SK-N-SH (cell line): ENCODE measurements around the gene TTC39C. TPM values are rescaled to one million over a fixed set of nuclear protein-coding genes. Genes with fewer than 3 reads are reported as not detected.

Experiments
- CTCF ChIA-PET: fragments of 300-600, 350-600 bp; formaldehyde crosslinking; extraction: SDS; loops from one replicate; lab custom pipeline; 2021; lab: Yijun Ruan, JAX
- POLR2A ChIA-PET: fragments of 350-600 bp; sonication (Branson Sonifier 250); formaldehyde crosslinking; extraction: SDS; loops from one replicate; lab custom pipeline; 2020; ENCODE audit warnings: antibody characterized with exemption, inconsistent platforms; lab: Yijun Ruan, JAX
- DNase-seq: peaks from one replicate; pipeline ENCODE4 v3.0.0; 2012
- H2AFZ ChIP-seq: fragments of 200-600 bp; sonication (generic); 2 replicates; pipeline ENCODE4 v1.8.1; 2016; ENCODE audit warnings: antibody characterized with exemption, mild to moderate bottlenecking, low read depth
- H3F3A ChIP-seq: fragments of 200-600 bp; sonication (generic); replicated peaks from 2 replicates; pipeline ENCODE3; 2016; ENCODE audit warnings: antibody characterized with exemption, mild to moderate bottlenecking; ENCODE audit not compliant: insufficient read depth
- H3K27ac ChIP-seq, 2 experiments: fragments of 200-500 bp in 1 of 2; fragments of 200-600 bp in 1 of 2; sonication (Bioruptor generic) in 1 of 2; sonication (generic), shearing (Covaris generic) in 1 of 2; 2 replicates each; pipeline versions ENCODE4 v1.5.1 to v1.6.1; 2014 to 2016; ENCODE audit warnings: low read depth in 2 of 2, inconsistent platforms in 1 of 2, low read length in 1 of 2, mild to moderate bottlenecking in 1 of 2, mixed read lengths in 1 of 2
- H3K27me3 ChIP-seq: fragments of 200-600 bp; sonication (generic), shearing (Covaris generic); 2 replicates; pipeline ENCODE4 v1.6.1; 2016; ENCODE audit warnings: mixed run types; ENCODE audit not compliant: insufficient read depth
- H3K36me3 ChIP-seq, 2 experiments: fragments of 200-500 bp in 1 of 2; fragments of 200-600 bp in 1 of 2; sonication (Bioruptor generic) in 1 of 2; sonication (generic) in 1 of 2; replicated peaks in 1 of 2; 2 replicates each; pipeline versions ENCODE3 to v1.5.1; 2014 to 2016; ENCODE audit warnings: low read length in 1 of 2, mild to moderate bottlenecking in 1 of 2; ENCODE audit not compliant: insufficient read depth in 2 of 2, control insufficient read depth in 1 of 2
- H3K4me1 ChIP-seq, 2 experiments: fragments of 200-500 bp in 1 of 2; fragments of 200-600 bp in 1 of 2; sonication (Bioruptor generic) in 1 of 2; sonication (generic), shearing (Covaris generic) in 1 of 2; 2 replicates each; pipeline versions ENCODE4 v1.5.1 to v1.6.1; 2014 to 2016; ENCODE audit warnings: low read depth in 1 of 2, low read length in 1 of 2, mixed run types in 1 of 2; ENCODE audit not compliant: insufficient read depth in 2 of 2, control insufficient read depth in 1 of 2
- H3K4me2 ChIP-seq: fragments of 200-600 bp; sonication (generic), shearing (Covaris generic); 2 replicates; pipeline ENCODE4 v1.6.1; 2017; ENCODE audit warnings: mixed run types
- H3K4me3 ChIP-seq, 2 experiments: fragments of 200-500 bp in 1 of 2; fragments of 200-600 bp in 1 of 2; sonication (Bioruptor generic) in 1 of 2; sonication (generic), shearing (Covaris generic) in 1 of 2; 2 replicates each; pipeline versions ENCODE4 v1.5.1 to v1.8.1; 2014 to 2016; ENCODE audit warnings: low read depth in 2 of 2, inconsistent platforms in 1 of 2, low read length in 1 of 2, mild to moderate bottlenecking in 1 of 2, mixed read lengths in 1 of 2, moderate library complexity in 1 of 2
- H3K79me2 ChIP-seq: fragments of 200-600 bp; sonication (generic); 2 replicates; pipeline ENCODE4 v1.8.1; 2017; ENCODE audit warnings: mild to moderate bottlenecking; ENCODE audit not compliant: insufficient read depth
- H3K9ac ChIP-seq: fragments of 200-600 bp; sonication (generic); 2 replicates; pipeline ENCODE4 v1.6.1; 2017; ENCODE audit warnings: mixed run types
- H3K9me2 ChIP-seq: fragments of 200-600 bp; sonication (generic); 2 replicates; pipeline ENCODE4 v1.6.1; 2017; ENCODE audit warnings: mixed run types
- H3K9me3 ChIP-seq: fragments of 200-600 bp; sonication (generic); 2 replicates; pipeline ENCODE4 v1.6.1; 2017; ENCODE audit warnings: mixed run types, mild to moderate bottlenecking, moderate library complexity
- H4K20me1 ChIP-seq: fragments of 200-600 bp; sonication (generic); 2 replicates; pipeline ENCODE4 v1.6.1; 2017; ENCODE audit warnings: mild to moderate bottlenecking, mixed run types; ENCODE audit not compliant: insufficient read depth
- CHD2 ChIP-seq: fragments of 150-350 bp; IDR thresholded peaks from 2 replicates; pipeline ENCODE4 v1.6.1; 2018; ENCODE audit warnings: low read length; ENCODE audit not compliant: partially characterized antibody
- ELF1 ChIP-seq: IDR thresholded peaks from 2 replicates; pipeline ENCODE4 v1.4.0; 2012
- EP300 ChIP-seq, 2 experiments: IDR thresholded peaks; 2 replicates each; pipeline versions ENCODE4 v1.4.0 to v1.6.1; 2012; ENCODE audit warnings: borderline replicate concordance in 1 of 2, low read depth in 1 of 2, low read length in 1 of 2
- EZH2phosphoT487 ChIP-seq: fragments of 200-600 bp; sonication (generic); IDR thresholded peaks from 2 replicates; pipeline ENCODE4 v1.6.1; 2017; ENCODE audit warnings: low read depth, mixed run types, mild to moderate bottlenecking, antibody characterized with exemption, moderate library complexity, borderline replicate concordance
- FOXJ3 ChIP-seq: sonication (generic); formaldehyde crosslinking; IDR thresholded peaks from 2 replicates; pipeline ENCODE4 v1.5.1; 2020; ENCODE audit warnings: mild to moderate bottlenecking, missing genetic modification reagents
- FOXM1 ChIP-seq: IDR thresholded peaks from 2 replicates; pipeline ENCODE4 v1.4.0; 2012; ENCODE audit warnings: low read depth, mild to moderate bottlenecking
- GABPA ChIP-seq: IDR thresholded peaks from 2 replicates; pipeline ENCODE4 v1.4.0; 2012; ENCODE audit warnings: low read depth, mild to moderate bottlenecking
- JUND ChIP-seq: IDR thresholded peaks from 2 replicates; pipeline ENCODE4 v1.4.0; 2012
- MEF2A ChIP-seq: IDR thresholded peaks from 2 replicates; pipeline ENCODE4 v1.4.0; 2012; ENCODE audit warnings: low read depth, borderline replicate concordance
- NFIC ChIP-seq: IDR thresholded peaks from 2 replicates; pipeline ENCODE4 v1.4.0; 2012; ENCODE audit warnings: borderline replicate concordance
- NRF1 ChIP-seq: IDR thresholded peaks from 2 replicates; pipeline ENCODE4 v1.6.1; 2012; ENCODE audit warnings: low read depth, mild to moderate bottlenecking, low read length
- POLR2AphosphoS5 ChIP-seq: IDR thresholded peaks from 2 replicates; pipeline ENCODE4 v1.6.1; 2012; ENCODE audit warnings: low read depth, low read length
- RAD21 ChIP-seq: IDR thresholded peaks from 2 replicates; pipeline ENCODE4 v1.6.1; 2012; ENCODE audit warnings: mild to moderate bottlenecking, low read length
- RCOR1 ChIP-seq: fragments of 150-350 bp; IDR thresholded peaks from 2 replicates; pipeline ENCODE4 v1.6.1; 2017; ENCODE audit warnings: antibody characterized with exemption, low read length
- RFX5 ChIP-seq: IDR thresholded peaks from 2 replicates; pipeline ENCODE4 v1.6.1; 2012; ENCODE audit warnings: mild to moderate bottlenecking, improper control_type of control experiment, low read length
- TAF1 ChIP-seq: IDR thresholded peaks from 2 replicates; pipeline ENCODE4 v1.6.1; 2012; ENCODE audit warnings: low read depth, mild to moderate bottlenecking, low read length, moderate library complexity, borderline replicate concordance
- TEAD4 ChIP-seq: IDR thresholded peaks from 2 replicates; pipeline ENCODE4 v1.4.0; 2012; ENCODE audit warnings: mild to moderate bottlenecking, borderline replicate concordance; ENCODE audit not compliant: insufficient read depth
- YY1 ChIP-seq: IDR thresholded peaks from 2 replicates; pipeline ENCODE4 v1.4.0; 2012; ENCODE audit warnings: low read depth, mild to moderate bottlenecking
- WGBS: methylation state at CpG from one replicate; pipeline ENCODE4 v1.1.6; 2017; ENCODE audit warnings: low lambda C conversion rate; 5-methylcytosine and 5-hydroxymethylcytosine counted together
- polyA plus RNA-seq, 3 experiments: library from polyadenylated mRNA; depleted of rRNA; stranded (reverse); fragments of >200 nt; gene quantifications; 2 replicates each; pipeline ENCODE4 v1.2.3, GENCODE V29; 2012
- TF ChIP-seq, protein P1 (sequence below): IDR thresholded peaks from 2 replicates; pipeline ENCODE4; 2012
- TF ChIP-seq, protein P2 (sequence below): fragments of 150-350 bp; IDR thresholded peaks from 2 replicates; pipeline ENCODE4 v1.6.1; 2017; ENCODE audit warnings: antibody characterized with exemption, low read length, low read depth, borderline replicate concordance
- TF ChIP-seq, protein P3 (sequence below): fragments of 150-350 bp; IDR thresholded peaks from 2 replicates; pipeline ENCODE4 v1.6.1; 2016; ENCODE audit warnings: mild to moderate bottlenecking, low read depth, low read length

Gene TTC39C
- polyA plus RNA-seq, 1 of the 3 experiments (the other 2 are of a cell fraction) = 8.6 TPM

DNA sequence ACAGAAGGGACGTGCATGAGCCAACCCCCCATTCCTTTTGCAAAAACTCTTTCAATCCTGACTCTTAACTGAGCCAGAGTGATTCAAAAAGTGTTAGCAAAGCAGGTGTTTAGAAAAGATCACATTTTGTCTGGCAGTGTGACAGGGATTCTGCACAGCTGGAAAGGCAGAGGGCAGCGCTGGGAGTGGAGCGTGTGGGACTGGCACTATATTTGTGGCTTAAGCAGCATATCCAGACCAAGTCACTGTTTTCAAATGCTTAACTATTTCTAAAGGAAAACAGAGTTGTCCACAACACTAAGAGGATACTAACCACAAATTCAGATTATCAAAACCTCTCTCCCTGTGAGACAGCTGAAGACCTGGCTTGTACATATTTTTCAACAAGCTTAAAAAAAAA, 143.3 kb downstream of the TTC39C start:
- no peak for DNase-seq
- Histone ChIP-seq H3K9ac (no peak overlapping the region), H3K9me2 (no peaks in the 10 kb centered on the region), H3K27me3 (no peaks in the 10 kb centered on the region), H2AFZ (no peak overlapping the region), H3K9me3 (no peaks in the 10 kb centered on the region), H3K4me2 (no peak overlapping the region), H3K27ac (no peak overlapping the region), H3K36me3 (peaks cover 32 to 54% of the 10 kb centered on the region in 2 experiments), H3K79me2 (no peaks in the 10 kb centered on the region), H3K4me3 (no peak overlapping the region), H4K20me1 (no peaks in the 10 kb centered on the region), H3F3A (no peaks in the 10 kb centered on the region), H3K4me1 (no peaks in the 10 kb centered on the region; a peak in 1 of 4 replicates)
- TF ChIP-seq RCOR1 = no peak
- no peak for TF ChIP-seq FOXJ3 (CRISPR knock-in tag)
- no peak for TF ChIP-seq TEAD4
- TF ChIP-seq FOXM1 = no peak
- TF ChIP-seq YY1 = no peak
- TF ChIP-seq RFX5 = no peak
- no peak for TF ChIP-seq NRF1
- TF ChIP-seq NFIC = no peak
- TF ChIP-seq EZH2phosphoT487 = no peak
- TF ChIP-seq POLR2AphosphoS5 = no peak
- no peak for TF ChIP-seq JUND
- no peak for TF ChIP-seq ELF1
- TF ChIP-seq, protein P1, sequence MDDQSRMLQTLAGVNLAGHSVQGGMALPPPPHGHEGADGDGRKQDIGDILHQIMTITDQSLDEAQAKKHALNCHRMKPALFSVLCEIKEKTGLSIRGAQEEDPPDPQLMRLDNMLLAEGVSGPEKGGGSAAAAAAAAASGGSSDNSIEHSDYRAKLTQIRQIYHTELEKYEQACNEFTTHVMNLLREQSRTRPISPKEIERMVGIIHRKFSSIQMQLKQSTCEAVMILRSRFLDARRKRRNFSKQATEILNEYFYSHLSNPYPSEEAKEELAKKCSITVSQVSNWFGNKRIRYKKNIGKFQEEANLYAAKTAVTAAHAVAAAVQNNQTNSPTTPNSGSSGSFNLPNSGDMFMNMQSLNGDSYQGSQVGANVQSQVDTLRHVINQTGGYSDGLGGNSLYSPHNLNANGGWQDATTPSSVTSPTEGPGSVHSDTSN = no peak
- WGBS = 93% methylated on average over 3 of the region's 3 CpGs
- POLR2A ChIA-PET = interaction anchor here (0.9 kb wide), 1 partner anchor 19 kb away, joined by 3 read pairs; the partner anchor contains the start of gene CABYR
- CTCF ChIA-PET = interaction anchor here (1.5 kb wide), 1 partner anchor 19 kb away, joined by 5 read pairs; no protein-coding TSS in a partner anchor

DNA sequence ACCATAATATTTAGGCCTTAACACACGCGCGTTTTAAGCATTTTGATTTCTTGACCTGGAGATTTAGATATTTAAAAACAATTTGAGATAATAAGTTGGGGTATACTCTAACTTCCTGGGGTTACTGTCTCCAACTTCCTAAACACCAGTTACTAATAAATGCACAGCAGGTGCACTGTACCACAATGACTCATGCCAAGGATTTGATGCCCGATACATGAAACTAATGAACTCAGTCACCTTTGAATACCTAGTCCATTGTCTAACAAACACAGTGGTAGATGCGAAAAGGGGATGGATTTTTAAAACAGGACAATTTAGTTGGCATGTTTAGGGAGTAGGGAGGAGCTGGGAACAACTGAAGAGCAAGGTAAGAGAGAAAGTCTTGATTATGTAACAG, 145.5 kb downstream of the TTC39C start:
- no peaks in the 10 kb centered on the region for H3K79me2 ChIP-seq
- H3K9ac ChIP-seq = no peak overlapping the region
- no peak overlapping the region for H2AFZ ChIP-seq
- no peaks in the 10 kb centered on the region for H4K20me1 ChIP-seq
- H3K9me2 ChIP-seq = no peaks in the 10 kb centered on the region
- no peak overlapping the region for H3K4me2 ChIP-seq
- POLR2A ChIA-PET = no interaction called here
- H3K27me3 ChIP-seq = no peaks in the 10 kb centered on the region
- no peak overlapping the region for H3K4me3 ChIP-seq
- CTCF ChIA-PET = interaction anchor here (0.6 to 1.6 kb wide), 2 partner anchors 17 to 452 kb away, joined by 3 to 5 read pairs; no protein-coding TSS in a partner anchor
- TF ChIP-seq FOXJ3 (CRISPR knock-in tag) = no peak
- TF ChIP-seq, protein P2, sequence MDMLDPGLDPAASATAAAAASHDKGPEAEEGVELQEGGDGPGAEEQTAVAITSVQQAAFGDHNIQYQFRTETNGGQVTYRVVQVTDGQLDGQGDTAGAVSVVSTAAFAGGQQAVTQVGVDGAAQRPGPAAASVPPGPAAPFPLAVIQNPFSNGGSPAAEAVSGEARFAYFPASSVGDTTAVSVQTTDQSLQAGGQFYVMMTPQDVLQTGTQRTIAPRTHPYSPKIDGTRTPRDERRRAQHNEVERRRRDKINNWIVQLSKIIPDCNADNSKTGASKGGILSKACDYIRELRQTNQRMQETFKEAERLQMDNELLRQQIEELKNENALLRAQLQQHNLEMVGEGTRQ = no peak
- TF ChIP-seq GABPA = no peak
- TF ChIP-seq MEF2A = no peak
- no peak for TF ChIP-seq ELF1
- TF ChIP-seq EP300 (IDR thresholded peaks at IDR 0.05; ENCODE audit: borderline replicate concordance in 1 of 2, low read depth in 1 of 2, low read length in 1 of 2) = no peak
- TF ChIP-seq TAF1 = no peak
- TF ChIP-seq, protein P3, sequence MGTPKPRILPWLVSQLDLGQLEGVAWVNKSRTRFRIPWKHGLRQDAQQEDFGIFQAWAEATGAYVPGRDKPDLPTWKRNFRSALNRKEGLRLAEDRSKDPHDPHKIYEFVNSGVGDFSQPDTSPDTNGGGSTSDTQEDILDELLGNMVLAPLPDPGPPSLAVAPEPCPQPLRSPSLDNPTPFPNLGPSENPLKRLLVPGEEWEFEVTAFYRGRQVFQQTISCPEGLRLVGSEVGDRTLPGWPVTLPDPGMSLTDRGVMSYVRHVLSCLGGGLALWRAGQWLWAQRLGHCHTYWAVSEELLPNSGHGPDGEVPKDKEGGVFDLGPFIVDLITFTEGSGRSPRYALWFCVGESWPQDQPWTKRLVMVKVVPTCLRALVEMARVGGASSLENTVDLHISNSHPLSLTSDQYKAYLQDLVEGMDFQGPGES = no peak
- no peak for TF ChIP-seq RAD21
- TF ChIP-seq CHD2 = no peak
- 98% methylated on average over 5 of the region's 5 CpGs for WGBS
- DNase-seq = no peak
- no peaks in the 10 kb centered on the region for H3K9me3 ChIP-seq
- H3K36me3 ChIP-seq = peaks cover 36 to 62% of the 10 kb centered on the region in 2 experiments
- no peaks in the 10 kb centered on the region for H3F3A ChIP-seq
- H3K27ac ChIP-seq = no peak overlapping the region
- no peaks in the 10 kb centered on the region; a peak in 1 of 4 replicates for H3K4me1 ChIP-seq
